Dedifferentiated amniotic fluid mesenchymal stem cell (primary cell): ENCODE data around the gene ABCE1.

ENCODE experiments used
- DNase-seq: peaks from one replicate; pipeline ENCODE4 v3.0.0-alpha.2; 2016; ENCODE audit errors: extremely low spot score

Gene ABCE1

DNA sequence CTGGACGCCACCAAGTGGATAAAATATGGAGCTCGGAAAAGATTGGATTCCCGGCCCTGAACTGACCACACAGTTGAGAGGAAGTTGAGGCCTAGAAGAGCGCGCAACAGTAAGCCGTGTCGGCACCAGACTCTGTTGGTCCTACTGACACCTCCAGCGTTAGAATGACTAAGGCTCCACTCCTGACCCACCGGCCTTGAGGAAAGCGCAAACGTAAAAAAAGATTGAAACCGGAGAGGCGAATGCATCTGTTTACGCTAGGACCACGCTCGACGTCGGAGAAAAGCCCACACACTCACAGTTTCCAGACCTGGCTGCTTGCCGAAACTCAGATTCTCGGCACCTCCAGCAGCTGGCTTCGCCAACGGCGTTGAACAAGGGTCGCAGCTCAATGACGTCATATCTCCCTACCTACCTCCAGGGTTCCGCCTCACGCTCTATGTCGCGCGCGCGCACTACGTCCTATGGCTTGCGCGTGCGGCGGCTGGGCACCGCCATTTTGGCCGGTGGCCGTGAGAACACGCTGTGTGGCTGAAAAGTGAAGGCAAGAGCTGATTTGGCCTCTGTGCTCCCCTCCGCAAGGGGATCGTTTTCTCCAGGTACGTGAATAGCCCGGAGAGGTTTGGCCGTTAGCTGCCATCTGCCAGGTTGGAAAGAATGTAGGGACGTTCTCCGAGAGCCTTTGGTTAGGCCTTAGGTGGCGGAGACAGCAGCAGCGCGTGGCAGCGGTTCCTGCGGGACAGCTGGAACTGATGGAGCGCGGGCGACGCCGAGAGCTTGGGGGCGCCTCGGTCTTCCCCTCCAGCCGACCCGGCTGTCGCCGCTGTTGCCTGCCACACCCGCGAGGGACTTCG is at the start of gene ABCE1, which contains the start of gene ANAPC10:
Gene ABCE1, plus strand, starts transcription at position 491 of the 854 bp plus-strand sequence. CDS start 6,102 bp downstream, outside the sequence.
Gene ANAPC10, minus strand, starts transcription at position 376 of the 854 bp plus-strand sequence. CDS start 2,097 bp downstream, outside the sequence.
- DNase-seq, result peak; percentile 99

DNA sequence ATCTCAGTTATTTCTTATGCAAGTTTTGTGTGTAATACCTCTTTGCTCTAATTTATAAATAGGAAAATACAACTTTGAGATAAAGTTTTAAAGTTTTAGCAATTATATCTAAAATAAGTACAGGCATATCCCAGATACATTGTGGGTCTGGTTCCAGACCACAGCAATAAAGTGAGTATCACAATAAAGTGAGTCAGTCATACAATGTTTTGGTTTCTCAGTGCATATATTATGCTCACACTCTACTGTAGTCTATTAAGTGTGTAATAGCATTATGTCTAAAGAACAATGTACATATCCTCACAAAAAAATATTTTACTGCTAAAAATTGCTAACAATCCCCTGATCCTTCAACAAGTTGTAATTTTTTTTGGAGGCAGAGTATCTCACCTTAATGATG is 49.3 kb upstream of the ABCE1 start:
- no peak for DNase-seq

DNA sequence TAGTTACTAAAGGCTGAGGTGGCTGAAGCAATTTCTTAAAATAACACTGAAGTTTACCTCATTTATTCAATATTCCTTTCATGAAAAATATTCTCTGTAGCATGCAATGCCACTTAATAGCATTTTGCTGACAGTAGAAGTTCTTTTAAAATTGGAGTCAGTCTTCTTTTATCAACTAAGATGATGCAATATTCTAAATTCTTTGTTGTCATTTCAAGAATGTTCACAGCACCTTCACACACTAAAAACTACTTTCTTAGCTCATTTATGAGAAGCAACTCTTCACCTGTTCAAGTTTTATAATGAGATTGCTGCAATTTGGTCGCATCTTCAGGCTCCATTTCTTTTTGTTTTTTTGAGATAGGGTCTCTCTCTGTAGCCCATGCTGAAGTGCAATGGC is 48.9 kb upstream of the ABCE1 start:
- DNase-seq, result no peak

DNA sequence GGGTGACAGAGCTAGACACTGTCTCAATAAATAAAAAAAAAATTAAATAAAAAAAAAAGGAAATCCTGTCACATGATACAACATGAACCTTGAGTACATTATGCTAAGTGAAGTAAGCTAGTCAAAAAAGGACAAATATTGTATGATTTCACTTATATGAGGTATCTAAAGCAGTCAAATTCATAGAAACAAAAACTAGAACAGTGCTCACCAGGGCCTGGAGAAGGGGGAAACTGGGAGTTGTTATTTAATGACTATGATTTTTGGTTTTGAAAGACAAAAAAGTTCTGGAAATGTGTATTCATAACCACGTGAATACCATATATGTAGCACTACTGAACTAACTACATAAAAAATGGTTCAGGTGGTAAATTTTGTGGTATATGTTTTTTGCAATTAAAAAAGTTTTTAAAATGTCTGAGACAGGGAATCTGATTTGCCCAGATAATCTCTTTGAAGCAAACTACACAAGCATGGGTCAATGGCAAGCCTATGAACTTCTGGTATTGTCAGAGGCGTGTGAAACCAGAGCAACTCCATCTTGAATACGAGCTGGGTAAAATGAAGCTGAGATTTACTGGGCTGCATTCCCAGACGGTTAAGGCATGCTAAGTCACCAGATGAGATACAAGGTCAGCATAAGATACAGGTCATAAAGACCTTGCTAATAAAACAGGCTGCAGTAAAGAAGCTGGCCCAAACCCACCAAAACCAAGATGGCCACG is 42.4 kb upstream of the ABCE1 start:
- DNase-seq, result no peak

DNA sequence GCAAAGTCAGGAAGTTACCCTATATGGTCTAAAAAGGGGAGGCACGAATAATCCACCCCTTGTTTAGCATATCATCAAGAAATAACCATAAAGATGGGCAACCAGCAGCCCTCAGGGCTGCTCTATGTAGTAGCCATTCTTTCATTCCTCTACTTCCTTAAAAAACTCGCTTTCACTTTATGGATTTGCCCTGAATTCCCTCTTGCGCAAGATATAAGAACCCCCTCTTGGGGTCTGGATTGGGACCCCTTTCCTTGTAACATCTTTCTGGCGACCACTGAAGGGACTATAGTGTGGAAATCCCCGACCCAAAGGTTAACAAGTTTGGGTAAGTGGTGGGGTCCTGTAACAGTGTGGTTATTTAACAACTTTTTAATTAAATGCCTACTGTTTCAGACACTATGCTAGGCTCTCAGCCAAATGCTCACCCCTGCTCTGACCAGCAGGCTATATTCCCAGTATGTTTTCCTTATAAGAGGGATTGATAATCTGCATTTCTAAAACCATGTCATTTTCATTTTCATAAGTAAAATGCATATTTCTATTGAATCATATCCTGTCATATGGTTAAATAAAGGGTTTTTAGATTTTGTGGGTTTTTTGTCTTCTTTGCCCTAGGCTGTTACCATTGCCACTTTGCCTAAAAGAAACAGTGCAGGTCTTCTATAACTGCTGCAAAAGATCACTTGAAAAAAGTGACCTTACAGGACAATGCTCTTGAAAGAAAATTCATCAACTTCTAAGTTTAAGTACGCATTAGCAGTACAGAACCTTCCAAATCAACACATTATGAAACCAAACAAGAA is 41.6 kb upstream of the ABCE1 start:
- DNase-seq, result no peak

DNA sequence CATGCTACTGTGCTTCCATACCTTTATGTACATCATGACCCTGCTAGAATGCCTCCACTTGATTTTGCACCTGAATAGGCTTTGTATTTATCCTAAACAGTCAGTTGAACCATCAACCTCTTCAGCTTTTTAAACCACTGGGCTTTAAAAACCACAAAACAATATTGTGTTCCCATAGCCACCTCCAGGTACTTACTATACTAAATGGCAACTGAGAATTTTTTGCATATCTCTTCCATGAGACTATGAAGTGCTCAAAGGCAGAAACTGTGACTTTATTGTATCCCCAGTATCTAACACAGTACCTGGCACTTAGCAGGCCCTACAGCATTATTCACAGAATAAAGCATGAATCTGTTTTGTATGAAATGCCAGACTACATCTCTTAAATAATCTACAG is 39.9 kb upstream of the ABCE1 start:
- DNase-seq, result no peak

DNA sequence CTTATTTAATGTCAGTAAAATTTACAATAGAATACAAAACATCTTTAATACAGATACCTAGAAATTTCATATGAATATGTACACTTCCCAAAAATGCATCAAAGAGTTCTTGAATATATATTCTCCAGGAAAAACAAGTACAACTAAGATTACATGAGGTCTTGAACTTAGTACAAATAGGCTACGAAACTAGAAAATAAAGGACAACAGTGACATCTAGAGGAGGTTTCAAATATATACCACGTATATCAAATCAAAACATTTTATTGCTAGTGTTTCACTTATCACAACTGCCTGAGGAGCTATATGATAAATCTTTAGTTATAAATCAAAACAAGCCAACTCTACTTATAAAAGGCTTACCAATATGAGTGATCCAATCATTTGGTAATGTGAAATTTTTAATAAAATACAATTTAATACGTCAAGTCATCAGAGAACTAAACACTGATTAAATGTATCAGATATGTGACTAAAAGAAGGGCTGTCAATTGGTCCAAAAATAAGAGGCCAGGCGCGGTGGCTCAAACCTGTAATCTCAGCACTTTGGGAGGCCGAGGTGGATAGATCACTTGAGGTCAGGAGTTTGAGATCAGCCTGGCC is 36.7 kb upstream of the ABCE1 start:
- peak; percentile 56 for DNase-seq

DNA sequence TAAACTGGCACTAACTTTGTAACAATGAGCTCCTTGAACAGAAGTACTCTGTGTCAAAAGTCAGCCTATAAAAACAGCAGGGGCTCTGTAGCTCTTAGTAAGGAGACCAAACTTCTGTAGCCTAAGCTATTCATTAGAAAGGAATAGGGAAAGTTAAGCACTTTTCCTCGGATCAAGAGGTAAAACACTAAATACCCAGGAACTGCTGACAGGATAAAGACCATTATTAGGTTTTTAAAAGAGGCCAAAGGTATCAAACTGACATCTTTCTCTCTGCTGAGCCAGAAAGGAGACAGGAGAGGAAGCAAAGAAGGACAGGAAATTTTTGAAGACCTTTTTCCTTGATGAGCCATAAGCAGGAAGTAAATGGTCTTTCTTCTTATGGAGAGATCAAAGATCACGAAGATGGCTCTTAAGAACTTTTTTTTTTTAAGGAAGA is 32.0 kb upstream of the ABCE1 start:
- DNase-seq, result no peak

DNA sequence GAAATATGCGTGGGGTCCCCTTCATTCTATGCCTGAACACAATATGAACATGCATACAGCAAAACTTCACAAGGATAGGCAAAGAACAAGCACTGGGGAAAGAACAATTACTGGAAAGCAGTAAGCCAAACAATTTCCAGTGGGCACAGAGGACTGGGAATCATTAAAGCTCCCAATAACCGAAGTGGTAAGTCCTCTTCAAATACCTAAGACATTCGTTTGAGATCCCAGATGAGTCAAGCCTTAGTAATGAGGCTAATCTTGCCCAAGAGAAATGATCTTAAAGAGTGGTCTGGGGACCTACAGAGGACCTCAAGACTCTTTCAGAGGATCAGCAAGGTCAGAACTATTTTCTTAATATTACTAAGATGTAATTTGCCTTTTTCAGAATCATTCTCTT is 28.8 kb upstream of the ABCE1 start:
- no peak for DNase-seq

DNA sequence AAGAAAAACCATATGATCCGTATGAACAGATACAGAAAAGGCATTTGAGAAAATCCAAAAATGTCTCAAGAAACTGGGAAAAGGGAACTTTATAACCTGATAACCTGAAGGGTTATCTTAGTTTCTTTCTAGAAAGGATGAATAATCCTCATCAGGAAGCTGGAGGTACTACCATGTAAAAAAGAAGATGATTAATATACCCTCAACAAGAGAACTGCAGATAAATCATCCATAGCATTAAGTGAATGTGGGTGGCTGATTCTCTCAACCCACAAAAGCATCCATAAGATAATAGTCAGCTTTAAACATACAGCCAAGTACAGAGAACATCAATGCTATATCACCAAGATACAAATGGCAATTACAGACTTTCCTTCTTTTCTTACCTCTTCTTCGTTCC is 26.6 kb upstream of the ABCE1 start:
- DNase-seq, result no peak

DNA sequence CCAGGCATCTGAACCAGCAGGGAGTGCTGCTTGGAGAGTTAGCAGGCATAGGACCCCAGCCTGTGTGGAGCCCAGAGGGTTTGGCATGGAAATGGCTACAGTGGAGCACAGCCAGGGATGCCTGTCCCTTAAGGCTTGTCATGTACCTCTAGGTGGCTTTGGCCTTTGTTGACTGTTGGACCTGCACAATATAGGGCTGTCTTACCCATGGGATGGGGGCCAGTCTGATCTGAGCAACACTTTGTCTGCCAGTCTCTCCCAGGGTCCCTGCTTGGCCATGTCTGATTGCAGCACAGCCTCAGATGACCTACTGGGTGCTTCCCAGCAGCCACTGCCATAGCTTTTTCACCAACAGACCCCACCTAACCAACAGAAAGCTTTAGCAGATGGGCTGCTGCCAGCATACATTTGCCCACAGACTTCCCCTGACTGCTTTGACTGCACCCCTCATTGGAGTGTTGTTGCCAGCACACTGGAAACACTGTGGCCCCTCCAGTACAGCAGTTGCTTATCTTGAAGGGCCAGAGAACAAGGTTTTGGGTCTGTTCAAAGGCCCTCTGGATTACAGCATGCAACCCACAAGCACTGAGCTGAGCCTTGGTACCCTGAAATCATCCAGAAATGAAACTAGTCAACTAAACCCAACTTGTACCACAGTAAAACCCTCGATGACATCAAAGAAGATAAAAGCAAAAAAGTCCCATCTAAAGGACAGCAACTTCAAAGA is 22.2 kb upstream of the ABCE1 start:
- no peak for DNase-seq

DNA sequence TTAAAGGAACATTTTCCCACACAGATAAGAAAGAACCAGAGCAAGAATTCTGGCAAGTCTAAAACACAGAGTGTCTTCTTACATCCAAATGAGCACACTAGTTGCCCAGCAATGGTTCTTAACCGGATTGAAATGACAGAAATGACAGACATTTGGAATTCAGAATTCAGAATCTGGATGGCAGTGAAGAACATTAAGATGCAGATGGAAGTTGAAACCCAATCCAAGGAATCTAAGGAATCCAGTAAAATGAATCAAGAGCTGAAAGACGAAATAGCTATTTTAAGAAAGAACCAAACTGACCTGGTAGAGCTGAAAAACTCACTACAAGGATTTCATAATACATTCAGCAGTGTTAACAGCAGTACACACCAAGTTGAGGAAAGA is 21.6 kb upstream of the ABCE1 start:
- DNase-seq, result no peak

DNA sequence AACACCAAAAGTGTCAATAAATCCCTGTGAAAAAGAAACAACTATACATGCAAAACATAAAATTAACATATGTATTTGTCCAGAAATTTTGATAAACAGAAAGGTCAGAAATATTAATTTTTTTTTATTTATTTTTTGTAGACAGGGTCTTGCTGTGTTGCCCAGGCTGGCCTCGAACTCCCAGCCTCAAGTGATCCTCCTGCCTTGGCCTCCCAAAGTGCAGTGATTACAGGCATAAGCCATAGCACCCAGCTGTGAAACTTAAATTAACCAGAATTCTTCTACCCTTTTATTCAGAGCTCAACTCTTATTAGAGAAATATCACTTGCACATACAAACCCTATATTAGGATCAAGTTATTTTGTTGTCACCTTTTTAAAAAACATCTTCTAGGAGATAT is 16.4 kb upstream of the ABCE1 start:
- DNase-seq, result no peak

DNA sequence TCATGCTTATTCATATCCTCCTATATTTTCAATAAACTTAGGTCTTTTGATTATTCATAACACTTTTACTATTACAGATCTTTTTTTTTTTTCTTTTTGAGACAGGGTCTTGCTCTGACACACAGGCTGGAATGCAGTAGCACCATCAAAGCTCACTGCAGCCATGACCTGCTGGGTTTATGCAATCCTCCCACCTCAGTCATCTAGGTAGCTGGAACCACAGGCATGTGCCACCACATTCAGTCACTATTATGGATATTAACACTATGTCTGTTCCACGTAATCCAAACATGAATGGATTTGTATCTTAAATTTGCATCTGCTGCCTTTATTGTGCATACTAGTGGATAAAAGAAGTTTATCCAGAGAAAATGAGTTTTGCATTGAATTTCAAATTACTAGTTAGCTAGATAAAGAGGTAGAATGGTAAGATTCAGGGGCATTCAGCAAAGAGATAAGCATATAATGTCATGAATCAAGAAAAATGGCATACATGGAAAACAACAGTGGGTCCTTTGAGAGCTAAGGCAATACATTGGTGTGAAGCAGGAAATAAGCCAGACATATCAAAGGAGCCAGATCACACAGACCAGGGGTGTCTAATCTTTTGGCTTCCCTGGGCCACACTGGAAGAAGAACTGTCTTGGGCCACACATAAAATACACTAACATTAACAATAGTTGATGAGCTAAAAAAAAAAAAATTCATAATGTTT is 14.1 kb upstream of the ABCE1 start:
- DNase-seq, result no peak

DNA sequence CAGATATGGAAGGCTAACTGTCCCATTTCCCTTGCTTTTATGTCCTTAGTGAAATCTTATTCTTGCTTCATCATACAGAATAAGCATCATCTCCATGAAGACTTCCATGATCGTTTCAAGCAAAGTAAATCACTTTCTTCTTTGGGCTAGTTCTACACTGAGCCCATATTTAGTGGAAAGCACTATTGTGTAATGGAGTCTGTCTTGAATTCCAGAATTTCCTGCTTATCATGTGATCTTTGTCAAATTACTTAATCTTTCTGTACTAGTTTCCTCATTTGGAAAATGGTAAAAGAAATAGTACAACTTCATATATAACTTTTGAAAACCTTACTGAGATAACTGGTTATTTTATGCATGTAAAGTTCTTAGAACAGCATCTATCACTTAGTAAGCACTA is 7.7 kb upstream of the ABCE1 start:
- no peak for DNase-seq

DNA sequence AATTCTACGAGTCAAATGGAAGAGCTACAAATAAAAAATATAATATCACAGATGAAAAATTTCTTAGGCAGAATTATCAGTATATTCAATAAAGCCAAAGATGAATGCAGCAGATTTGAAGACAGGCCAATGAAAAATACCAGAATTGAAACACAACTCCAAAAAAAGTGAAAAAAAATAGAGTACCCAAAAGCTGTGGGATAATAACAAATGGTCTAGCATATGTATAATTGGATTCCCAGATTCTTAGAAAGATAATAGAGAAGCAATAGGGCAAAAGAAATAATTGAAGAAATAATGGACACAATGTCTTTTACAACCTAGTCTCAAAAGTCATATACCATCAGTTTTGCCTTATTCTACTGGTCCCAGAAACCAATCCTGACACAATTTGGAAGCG is 4.5 kb upstream of the ABCE1 start:
- DNase-seq, result no peak

DNA sequence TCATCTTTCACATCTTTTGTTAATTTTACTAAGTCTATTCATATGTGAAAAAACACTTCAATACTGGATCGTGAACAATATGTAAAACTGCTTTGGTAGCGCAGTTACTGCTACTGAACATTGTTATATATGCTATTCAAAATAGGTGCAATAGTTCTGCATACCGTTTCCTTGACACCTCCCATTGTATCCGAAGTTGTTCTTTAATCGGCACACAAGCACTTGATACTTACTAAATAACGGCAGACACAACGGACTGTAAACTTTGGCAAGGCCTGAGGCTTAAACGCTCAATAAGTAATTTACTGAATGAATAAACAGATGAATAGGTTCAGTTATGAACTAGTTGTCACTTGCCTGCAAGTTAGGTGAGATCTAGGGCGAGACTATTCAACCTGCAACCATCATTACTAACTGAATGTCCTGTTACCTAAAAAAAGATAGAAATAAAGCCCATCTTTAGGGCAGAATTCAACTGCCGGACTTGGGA is 735 bp upstream of the ABCE1 start:
- peak; percentile 14 for DNase-seq

DNA sequence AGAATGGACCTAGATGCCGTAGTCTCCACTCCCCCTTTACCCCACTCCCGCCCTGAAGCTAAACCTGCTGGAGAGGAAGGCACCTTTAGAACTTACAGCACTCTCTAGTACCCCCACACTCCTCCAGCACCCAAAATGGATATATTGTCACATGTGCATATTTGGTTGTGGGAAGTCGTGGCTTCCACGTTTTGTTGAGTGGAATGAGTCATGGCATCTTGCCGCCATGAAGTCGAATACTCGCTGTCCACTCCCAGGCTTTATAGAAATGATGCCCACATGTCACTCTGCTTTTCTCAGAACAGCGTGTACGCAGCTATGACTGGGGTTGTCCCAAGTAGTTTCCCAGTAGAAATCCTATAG is 545 bp downstream of the ABCE1 start:
- peak; percentile 45 for DNase-seq

DNA sequence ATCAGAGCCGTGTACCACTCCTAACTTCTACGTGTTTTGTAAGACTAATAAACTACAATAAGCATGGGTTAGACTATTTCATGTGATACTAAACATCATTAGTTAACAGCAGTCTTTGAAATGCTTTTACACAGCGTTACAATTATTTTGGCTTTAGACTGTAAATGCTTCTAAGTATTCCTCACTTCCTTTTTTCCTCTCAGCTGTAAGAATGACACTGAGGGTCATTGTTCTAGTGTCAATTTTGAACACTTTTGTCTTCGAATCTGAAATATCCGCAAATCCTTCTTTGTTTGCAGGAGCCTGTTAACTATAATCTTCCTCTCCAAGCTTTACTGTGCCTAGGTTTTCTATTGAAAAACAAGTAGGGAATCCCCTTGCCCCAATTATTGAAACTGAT is 1.5 kb downstream of the ABCE1 start:
- DNase-seq, result no peak

DNA sequence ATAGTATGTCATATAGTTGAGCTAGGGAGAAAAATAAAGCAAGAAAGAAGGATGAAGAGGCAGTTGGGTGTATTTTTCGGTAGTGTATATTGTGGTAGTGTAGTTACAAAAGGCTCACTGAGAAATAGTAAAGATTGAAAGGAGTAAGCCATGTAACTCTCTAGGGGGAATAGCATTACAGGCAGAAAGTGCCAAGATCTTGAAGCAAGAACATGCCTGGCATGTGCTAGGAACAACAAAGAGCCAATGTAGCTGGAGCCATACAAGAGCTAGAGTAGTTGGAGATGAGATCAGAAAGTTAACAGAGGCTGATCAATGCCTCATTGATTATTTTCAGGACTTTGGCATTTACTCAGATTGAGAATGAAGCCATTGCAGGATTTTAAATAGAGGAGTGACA is 3.0 kb downstream of the ABCE1 start:
- no peak for DNase-seq
